Measurements from ENCODE around the gene DNM3.
"Not testable (repeated sequence)": the region's sequence is repeated elsewhere in the genome, so short reads cannot be mapped to it uniquely, and the experiment has no call there.

The DNM3 gene

DNA sequence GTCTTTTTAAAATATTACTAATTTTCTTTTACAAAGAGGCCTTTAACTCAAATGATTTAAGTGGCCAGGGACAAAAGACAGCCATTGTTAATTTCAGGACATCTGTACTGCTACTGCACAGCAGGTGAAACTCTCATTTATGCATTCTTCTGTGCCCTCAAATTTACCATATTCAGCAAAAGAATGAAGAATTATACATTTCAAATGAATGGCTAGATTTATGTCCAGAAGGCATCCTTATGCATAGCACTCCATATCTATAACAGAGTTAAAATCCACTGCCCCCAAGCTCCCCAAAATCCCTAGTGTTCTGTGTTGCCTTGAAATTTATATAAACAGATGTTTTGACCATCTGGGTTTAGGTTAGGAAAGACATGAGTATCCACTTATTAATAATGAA, 202.6 kb downstream of the DNM3 start:
- no peak for DNase-seq (ENCODE audit: low spot score)
- TF ChIP-seq, protein P1, sequence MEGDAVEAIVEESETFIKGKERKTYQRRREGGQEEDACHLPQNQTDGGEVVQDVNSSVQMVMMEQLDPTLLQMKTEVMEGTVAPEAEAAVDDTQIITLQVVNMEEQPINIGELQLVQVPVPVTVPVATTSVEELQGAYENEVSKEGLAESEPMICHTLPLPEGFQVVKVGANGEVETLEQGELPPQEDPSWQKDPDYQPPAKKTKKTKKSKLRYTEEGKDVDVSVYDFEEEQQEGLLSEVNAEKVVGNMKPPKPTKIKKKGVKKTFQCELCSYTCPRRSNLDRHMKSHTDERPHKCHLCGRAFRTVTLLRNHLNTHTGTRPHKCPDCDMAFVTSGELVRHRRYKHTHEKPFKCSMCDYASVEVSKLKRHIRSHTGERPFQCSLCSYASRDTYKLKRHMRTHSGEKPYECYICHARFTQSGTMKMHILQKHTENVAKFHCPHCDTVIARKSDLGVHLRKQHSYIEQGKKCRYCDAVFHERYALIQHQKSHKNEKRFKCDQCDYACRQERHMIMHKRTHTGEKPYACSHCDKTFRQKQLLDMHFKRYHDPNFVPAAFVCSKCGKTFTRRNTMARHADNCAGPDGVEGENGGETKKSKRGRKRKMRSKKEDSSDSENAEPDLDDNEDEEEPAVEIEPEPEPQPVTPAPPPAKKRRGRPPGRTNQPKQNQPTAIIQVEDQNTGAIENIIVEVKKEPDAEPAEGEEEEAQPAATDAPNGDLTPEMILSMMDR (IDR thresholded peaks at IDR 0.05; ENCODE audit: extremely low read depth, missing control alignments): no peak

DNA sequence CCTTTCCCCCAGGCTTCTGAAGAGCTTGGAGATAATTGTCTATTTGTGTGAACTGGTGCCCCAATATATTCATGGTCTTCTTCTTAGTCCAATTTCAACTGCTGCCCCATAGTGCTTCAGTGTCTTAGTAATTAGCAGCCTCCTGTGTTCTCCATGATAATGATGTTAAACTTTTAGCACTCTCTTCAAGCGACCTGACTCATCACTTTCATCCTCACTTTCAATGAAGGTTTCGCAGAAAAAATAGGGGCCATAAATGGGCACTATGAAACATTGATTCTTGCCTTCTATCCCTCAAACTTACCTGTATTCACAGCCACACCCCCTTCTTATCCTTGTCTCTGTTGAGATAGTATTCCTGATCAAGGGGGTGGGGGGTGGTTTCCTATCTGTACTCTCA, 210.6 kb downstream of the DNM3 start:
- DNase-seq (ENCODE audit: low spot score): no peak

DNA sequence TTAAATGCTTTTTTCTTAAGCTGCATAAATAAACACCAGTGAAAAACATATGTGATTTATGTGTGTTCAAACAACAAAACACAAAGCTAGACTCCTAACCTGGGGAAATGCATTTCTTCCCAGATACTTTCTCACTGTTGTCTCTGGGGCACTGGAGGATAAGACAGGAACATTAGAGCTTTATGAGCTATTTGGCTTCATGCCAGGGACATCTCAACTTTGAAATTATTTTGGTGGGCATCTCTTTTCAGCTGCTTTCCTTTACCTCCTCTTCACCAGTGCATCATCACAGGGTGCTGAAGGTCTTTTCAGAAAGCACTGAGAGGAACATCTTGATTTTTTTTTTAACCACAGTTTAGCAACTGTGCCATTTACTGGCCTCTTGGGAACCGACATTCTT, 212.9 kb downstream of the DNM3 start:
- DNase-seq (ENCODE audit: low spot score): no peak
- TF ChIP-seq, protein P1 (IDR thresholded peaks at IDR 0.05; ENCODE audit: extremely low read depth, missing control alignments): no peak

More for the DNA sequence above, 210.6 kb downstream of the DNM3 start:
- TF ChIP-seq, protein P1 (IDR thresholded peaks at IDR 0.05; ENCODE audit: extremely low read depth, missing control alignments): no peak

DNA sequence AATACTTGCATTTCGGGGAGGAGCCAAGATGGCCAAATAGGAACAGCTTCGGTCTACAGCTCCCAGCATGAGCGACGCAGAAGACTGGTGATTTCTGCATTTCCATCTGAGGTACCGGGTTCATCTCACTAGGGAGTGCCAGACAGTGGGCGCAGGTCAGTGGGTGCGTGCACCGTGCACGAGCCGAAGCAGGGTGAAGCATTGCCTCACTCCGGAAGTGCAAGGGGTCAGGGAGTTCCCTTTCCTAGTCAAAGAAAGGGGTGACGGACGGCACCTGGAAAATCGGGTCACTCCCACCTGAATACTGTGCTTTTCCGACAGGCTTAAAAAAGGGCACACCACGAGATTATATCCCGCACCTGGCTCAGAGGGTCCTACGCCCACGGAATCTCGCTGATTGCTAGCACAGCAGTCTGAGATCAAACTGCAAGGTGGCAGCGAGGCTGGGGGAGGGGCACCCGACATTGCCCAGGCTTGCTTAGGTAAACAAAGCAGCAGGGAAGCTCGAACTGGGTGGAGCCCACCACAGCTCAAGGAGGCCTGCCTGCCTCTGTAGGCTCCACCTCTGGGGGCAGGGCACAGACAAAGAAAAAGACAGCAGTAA, 214.6 kb downstream of the DNM3 start:
- DNase-seq (ENCODE audit: low spot score): not testable (repeated sequence)

GRCh38 chr1:172068334-172068733, 227.0 kb downstream of the DNM3 start:
- DNase-seq (ENCODE audit: low spot score): no peak
- TF ChIP-seq, protein P1 (IDR thresholded peaks at IDR 0.05; ENCODE audit: extremely low read depth, missing control alignments): no peak

GRCh38 chr1:172069051-172069450, 227.8 kb downstream of the DNM3 start:
- DNase-seq (ENCODE audit: low spot score): no peak
- TF ChIP-seq, protein P1 (IDR thresholded peaks at IDR 0.05; ENCODE audit: extremely low read depth, missing control alignments): no peak

DNA sequence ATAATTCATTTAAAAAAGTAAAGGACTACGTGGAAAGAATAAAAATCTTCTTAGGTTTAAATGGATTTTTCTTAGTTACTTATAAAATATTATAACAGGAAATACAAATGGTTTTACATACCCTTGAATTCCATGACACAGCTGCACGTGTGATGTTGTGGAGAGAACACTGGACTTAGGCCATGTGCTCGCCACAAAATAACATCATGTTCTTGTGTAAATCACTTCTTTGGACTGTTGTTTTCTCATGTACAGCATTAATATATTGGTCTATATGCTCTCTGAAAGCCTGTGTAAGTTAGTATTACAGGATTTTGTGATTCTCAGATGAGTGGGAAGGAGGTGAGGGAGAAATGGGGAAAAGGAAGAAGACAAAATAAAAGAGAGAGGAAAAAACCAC, 228.2 kb downstream of the DNM3 start:
- TF ChIP-seq, protein P1 (IDR thresholded peaks at IDR 0.05; ENCODE audit: extremely low read depth, missing control alignments): no peak
- no peak for DNase-seq (ENCODE audit: low spot score)

GRCh38 chr1:172070055-172070454, 228.8 kb downstream of the DNM3 start:
- TF ChIP-seq, protein P1 (IDR thresholded peaks at IDR 0.05; ENCODE audit: extremely low read depth, missing control alignments): no peak

More at GRCh38 chr1:172070055-172070454, 228.8 kb downstream of the DNM3 start:
- no peak for DNase-seq (ENCODE audit: low spot score)
